HepG2 (cell line): ENCODE results near the gene DTYMK. TPM values are rescaled to one million over a fixed set of nuclear protein-coding genes. Genes with fewer than 3 reads are reported as not detected.
A peak's percentile ranks its signal among the peaks of the same experiment; 100 is the strongest.

Experiments used
- ARNT2 ChIP-seq: sonication (generic); formaldehyde crosslinking; IDR thresholded peaks from 2 replicates; pipeline ENCODE4 v1.8.0; 2022; ENCODE audit warnings: mild to moderate bottlenecking, low read depth, missing genetic modification reagents, moderate library complexity
- ATF5 ChIP-seq: sonication (generic); formaldehyde crosslinking; IDR thresholded peaks from 2 replicates; pipeline ENCODE4 v1.4.0; 2020; ENCODE audit warnings: mild to moderate bottlenecking, low read depth, missing genetic modification reagents
- E2F5 ChIP-seq: sonication (generic); formaldehyde crosslinking; conservative IDR thresholded peaks from 2 replicates; pipeline ENCODE4 v1.4.0; 2020; ENCODE audit warnings: missing genetic modification reagents
- KAT7 ChIP-seq: IDR thresholded peaks from 2 replicates; pipeline ENCODE4 v1.6.1; 2018; ENCODE audit warnings: borderline replicate concordance, missing compliant biosample characterization
- PAX8 ChIP-seq: sonication (generic); formaldehyde crosslinking; IDR thresholded peaks from 2 replicates; pipeline ENCODE4 v1.8.0; 2022; ENCODE audit warnings: mild to moderate bottlenecking, missing genetic modification reagents, borderline replicate concordance
- RBAK ChIP-seq: sonication (generic); formaldehyde crosslinking; IDR thresholded peaks from 2 replicates; pipeline ENCODE4 v1.5.1; 2020; ENCODE audit warnings: mild to moderate bottlenecking, missing genetic modification reagents
- SP2 ChIP-seq: sonication (generic); formaldehyde crosslinking; IDR thresholded peaks from 2 replicates; pipeline ENCODE4 v1.5.1; 2020; ENCODE audit warnings: mild to moderate bottlenecking, missing genetic modification reagents
- SYNCRIP ChIP-seq: fragments of 200-400 bp; formaldehyde crosslinking; IDR thresholded peaks from 2 replicates; pipeline ENCODE4 v1.6.1; 2018; ENCODE audit warnings: mild to moderate bottlenecking, low read depth, low read length; ENCODE audit not compliant: insufficient read depth
- TRIM24 ChIP-seq: sonication (generic); formaldehyde crosslinking; IDR thresholded peaks from 2 replicates; pipeline ENCODE4 v1.8.0; 2022; ENCODE audit warnings: mild to moderate bottlenecking, missing genetic modification reagents
- U2AF2 ChIP-seq: fragments of 200-400 bp; formaldehyde crosslinking; IDR thresholded peaks from 2 replicates; pipeline ENCODE4 v1.6.1; 2017; ENCODE audit warnings: low read depth, mild to moderate bottlenecking, low read length
- ZBTB38 ChIP-seq: sonication (generic); formaldehyde crosslinking; IDR thresholded peaks from 2 replicates; pipeline ENCODE4 v1.5.1; 2020; ENCODE audit warnings: mild to moderate bottlenecking, missing genetic modification reagents
- ZFX ChIP-seq: sonication (generic); formaldehyde crosslinking; IDR thresholded peaks from 2 replicates; pipeline ENCODE4 v1.4.0; 2020; ENCODE audit warnings: mild to moderate bottlenecking, low read depth, missing genetic modification reagents, moderate library complexity
- ZNF124 ChIP-seq: sonication (generic); formaldehyde crosslinking; IDR thresholded peaks from 2 replicates; pipeline ENCODE4 v1.4.0; 2020; ENCODE audit warnings: missing genetic modification reagents
- ZNF430 ChIP-seq: sonication (generic); formaldehyde crosslinking; IDR thresholded peaks from 2 replicates; pipeline ENCODE4 v1.9.0; 2021; ENCODE audit warnings: mild to moderate bottlenecking, missing genetic modification reagents
- ZNF510 ChIP-seq: sonication (generic); formaldehyde crosslinking; IDR thresholded peaks from 2 replicates; pipeline ENCODE4 v1.4.0; 2020; ENCODE audit warnings: low read depth, mild to moderate bottlenecking, missing genetic modification reagents
- ZNF687 ChIP-seq: sonication (generic); formaldehyde crosslinking; IDR thresholded peaks from 2 replicates; pipeline ENCODE4 v1.5.1; 2020; ENCODE audit warnings: mild to moderate bottlenecking, missing genetic modification reagents, moderate library complexity
- polyA plus RNA-seq, 8 experiments: library from polyadenylated mRNA; depleted of rRNA in 3 of 8; stranded (reverse) in 7 of 8; unstranded in 1 of 8; fragments of >200 nt; fragmentation: Illumina TruSeq in 4 of 8; extraction: Trizol in 4 of 8; gene quantifications; 2 replicates each; pipeline versions ENCODE4 v1.2.1 to v1.2.3, GENCODE V29; 2011 to 2016; ENCODE audit warnings: low read depth in 4 of 8, missing spikeins in 1 of 8, mixed read lengths in 1 of 8; ENCODE audit not compliant: insufficient read depth in 1 of 8
- total RNA-seq, 5 experiments: library from RNA; depleted of rRNA; stranded (reverse); fragments of >200 nt; fragmentation: Illumina TruSeq; extraction: Trizol; gene quantifications; 2 replicates each; pipeline ENCODE4 v1.2.3, GENCODE V29; 2016; ENCODE audit warnings: low read depth in 1 of 5

DTYMK gene
- total and polyA plus RNA-seq, 2 of the 13 experiments (the other 11 are each of a cell fraction or from before 2014, with no cell fraction given) = 57.5 to 134 TPM

GRCh38 chr2:241645915-241646645, 40.5 kb downstream of the DTYMK start (continued):
- TF ChIP-seq TRIM24 (0 out of 2 replicates have a peak, but pooled peaks have one; percentile 8), KAT7 (CRISPR knock-in tag) (0 out of 2 replicates have a peak, but pooled peaks have one; percentile 55), ZNF510 (CRISPR knock-in tag) (0 out of 2 replicates have a peak, but pooled peaks have one; percentile 34), SYNCRIP (no peak), PAX8 (CRISPR knock-in tag) (no peak), ZNF124 (CRISPR knock-in tag) (0 out of 2 replicates have a peak, but pooled peaks have one; percentile 14), ARNT2 (CRISPR knock-in tag) (0 out of 2 replicates have a peak, but pooled peaks have one; percentile 11), ZNF687 (CRISPR knock-in tag) (peak; percentile 78; the same call in 1 of the 2 replicates), ZFX (no peak), E2F5 (CRISPR knock-in tag) (no peak), ATF5 (0 out of 2 replicates have a peak, but pooled peaks have one; percentile 14), ZNF430 (CRISPR knock-in tag) (peak; percentile 13; the same call in 1 of the 2 replicates), U2AF2 (no peak), RBAK (CRISPR knock-in tag) (no peak), ZBTB38 (0 out of 2 replicates have a peak, but pooled peaks have one; percentile 49), SP2 (CRISPR knock-in tag) (no peak; the same call in 1 of the 2 replicates)
- TF ChIP-seq, all 625 proteins: peak for 16
